ENCODE measurements around the gene SEL1L.
A peak's percentile ranks its signal among the peaks of the same experiment; 100 is the strongest.
"Not testable (repeated sequence)": the region's sequence is repeated elsewhere in the genome, so short reads cannot be mapped to it uniquely, and the experiment has no call there.

The SEL1L gene

GRCh38 chr14:81533536-81534343, at the start of gene SEL1L:
Gene SEL1L, minus strand, starts transcription at chr14:81533853. Its CDS starts 109 bp downstream, at chr14:81533744.
- peak; percentile 95 for DNase-seq

GRCh38 chr14:81582420-81582819, 48.8 kb upstream of the SEL1L start:
- no peak for DNase-seq

- DNase-seq = no peak
Observed at GRCh38 chr14:81579115-81579514, 45.5 kb upstream of the SEL1L start.

GRCh38 chr14:81571437-81571836, 37.8 kb upstream of the SEL1L start:
- DNase-seq = no peak

- DNase-seq = no peak
Observed at GRCh38 chr14:81567302-81567701, 33.6 kb upstream of the SEL1L start.

- DNase-seq = no peak
Observed at GRCh38 chr14:81565441-81566290, 32.0 kb upstream of the SEL1L start.

GRCh38 chr14:81562818-81563217, 29.2 kb upstream of the SEL1L start:
- DNase-seq = no peak

- DNase-seq = no peak
Observed at GRCh38 chr14:81561084-81561775, 27.6 kb upstream of the SEL1L start.

- DNase-seq = no peak
Observed at GRCh38 chr14:81559385-81559784, 25.7 kb upstream of the SEL1L start.

GRCh38 chr14:81557146-81557545, 23.5 kb upstream of the SEL1L start:
- no peak for DNase-seq

GRCh38 chr14:81555684-81556083, 22.0 kb upstream of the SEL1L start:
- DNase-seq = no peak

- no peak for DNase-seq
Observed at GRCh38 chr14:81555051-81555450, 21.4 kb upstream of the SEL1L start.

GRCh38 chr14:81551471-81551870, 17.8 kb upstream of the SEL1L start:
- no peak for DNase-seq

GRCh38 chr14:81550001-81550637, 16.5 kb upstream of the SEL1L start:
- DNase-seq = no peak

- DNase-seq = not testable (repeated sequence)
Observed at GRCh38 chr14:81541206-81541605, 7.6 kb upstream of the SEL1L start.

- no peak for DNase-seq
Observed at GRCh38 chr14:81537193-81537592, 3.5 kb upstream of the SEL1L start.

GRCh38 chr14:81536241-81536771, 2.7 kb upstream of the SEL1L start:
- DNase-seq = no peak

- no peak for DNase-seq
Observed at GRCh38 chr14:81535396-81536164, 1.9 kb upstream of the SEL1L start.

- DNase-seq = no peak
Observed at GRCh38 chr14:81534510-81535074, 939 bp upstream of the SEL1L start.

- no peak for DNase-seq
Observed at GRCh38 chr14:81533212-81533535, 479 bp downstream of the SEL1L start.

- no peak for DNase-seq
Observed at GRCh38 chr14:81529391-81529790, 4.3 kb downstream of the SEL1L start.

- no peak for DNase-seq
Observed at GRCh38 chr14:81525129-81525528, 8.5 kb downstream of the SEL1L start.
